Fibroblast of lung (primary cell): ENCODE measurements around the gene P4HTM.

Experiments
- CTCF ChIP-seq, 2 donors: IDR thresholded peaks in 1 of 2; conservative IDR thresholded peaks in 1 of 2; 1 replicate in 1 of 2; 2 replicates in 1 of 2; pipeline ENCODE4 v1.5.1; 2011 to 2012; ENCODE audit warnings: low read length in 2 of 2, control low read depth in 1 of 2, inconsistent platforms in 1 of 2, low read depth in 1 of 2, mild to moderate bottlenecking in 1 of 2
- EZH2 ChIP-seq: IDR thresholded peaks from 2 replicates; pipeline ENCODE4 v1.5.1; 2012; ENCODE audit warnings: low read length, control low read depth, mild to moderate bottlenecking; ENCODE audit errors: missing control alignments

DNA sequence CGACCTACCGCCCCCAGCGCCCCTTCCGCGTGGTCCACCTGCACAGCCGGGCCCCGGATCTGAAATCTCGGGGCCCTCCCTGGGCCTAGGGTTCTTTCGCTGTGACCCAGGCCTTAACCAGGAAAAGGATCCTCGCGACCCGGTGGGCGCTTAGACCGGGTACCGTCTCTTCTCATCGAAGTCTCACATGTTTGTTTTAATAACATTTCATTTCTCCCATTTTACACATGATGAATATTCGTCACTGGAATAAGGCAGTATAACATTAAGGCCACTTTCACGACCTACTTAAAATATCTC, 28.6 kb downstream of the P4HTM start:
- no peak for TF ChIP-seq CTCF (conservative IDR thresholded peaks at IDR 0.05 in 1 of 2, IDR thresholded peaks at IDR 0.05 in 1 of 2; ENCODE audit: low read depth in 1 of 2, low read length in 2 of 2)
- TF ChIP-seq EZH2: no peak
